ENCODE results near the gene NRG2. TPM values are rescaled to one million over a fixed set of nuclear protein-coding genes. Genes with fewer than 3 reads are reported as not detected.

Gene NRG2
- polyA plus RNA-seq, 1 of the 3 experiments (the other 2 are of a cell fraction) = 3.7 TPM

DNA sequence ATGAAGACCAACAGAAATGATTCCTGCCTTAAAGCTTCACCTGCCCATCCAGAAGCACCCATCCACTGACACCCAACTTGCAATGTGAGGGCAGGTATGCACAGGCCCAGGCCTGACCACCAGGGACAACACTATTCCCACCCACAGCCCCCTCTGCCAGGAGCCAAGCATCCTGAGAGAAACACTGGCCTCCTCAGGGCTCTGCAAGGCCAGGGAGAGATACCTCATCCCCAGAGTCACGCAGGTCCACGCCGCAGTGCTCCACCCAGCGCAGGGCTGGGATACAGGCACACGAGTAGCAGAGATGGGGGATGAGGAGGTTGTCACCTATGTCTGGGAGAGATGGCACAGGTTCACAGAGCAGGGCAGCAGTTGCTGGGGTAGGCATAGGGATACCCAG, 148.1 kb downstream of the NRG2 start:
- no peak overlapping the region for H3K4me3 ChIP-seq (ENCODE audit: low read depth in 2 of 2, low read length in 1 of 2)
- no peaks in the 10 kb centered on the region for H3K79me2 ChIP-seq (ENCODE audit: insufficient read depth)
- no peaks in the 10 kb centered on the region for H4K20me1 ChIP-seq (ENCODE audit: insufficient read depth)
- H3K27ac ChIP-seq (ENCODE audit: low read depth in 2 of 2, low read length in 1 of 2) = peak overlapping the region in 1 of 2 experiments; percentile 97; a peak in 2 of 4 replicates
- no peak overlapping the region for H3K4me2 ChIP-seq
- H3F3A ChIP-seq (replicated peaks; ENCODE audit: insufficient read depth) = no peaks in the 10 kb centered on the region
- no peak overlapping the region for H2AFZ ChIP-seq (ENCODE audit: low read depth)
- no peaks in the 10 kb centered on the region for H3K27me3 ChIP-seq (ENCODE audit: insufficient read depth)
- H3K36me3 ChIP-seq (replicated peaks in 1 of 2; ENCODE audit: control insufficient read depth in 1 of 2, insufficient read depth in 2 of 2, low read length in 1 of 2) = no peaks in the 10 kb centered on the region
- TF ChIP-seq TEAD4 (IDR thresholded peaks at IDR 0.05; ENCODE audit: borderline replicate concordance, insufficient read depth) (no peak), EP300 (IDR thresholded peaks at IDR 0.05; ENCODE audit: borderline replicate concordance in 1 of 2, low read depth in 1 of 2, low read length in 1 of 2) (no peak), TAF1 (IDR thresholded peaks at IDR 0.05; ENCODE audit: borderline replicate concordance, low read depth, low read length) (no peak), TCF12 (IDR thresholded peaks at IDR 0.05) (no peak), RFX5 (IDR thresholded peaks at IDR 0.05; ENCODE audit: low read length) (no peak), FOXJ3 (CRISPR knock-in tag; IDR thresholded peaks at IDR 0.05) (no peak), FOXM1 (IDR thresholded peaks at IDR 0.05; ENCODE audit: low read depth) (no peak), NFIC (IDR thresholded peaks at IDR 0.05; ENCODE audit: borderline replicate concordance) (no peak), FOSL2 (IDR thresholded peaks at IDR 0.05; ENCODE audit: borderline replicate concordance, low read depth) (no peak), MEF2A (IDR thresholded peaks at IDR 0.05; ENCODE audit: borderline replicate concordance, low read depth) (no peak)
- TF ChIP-seq, protein P1, sequence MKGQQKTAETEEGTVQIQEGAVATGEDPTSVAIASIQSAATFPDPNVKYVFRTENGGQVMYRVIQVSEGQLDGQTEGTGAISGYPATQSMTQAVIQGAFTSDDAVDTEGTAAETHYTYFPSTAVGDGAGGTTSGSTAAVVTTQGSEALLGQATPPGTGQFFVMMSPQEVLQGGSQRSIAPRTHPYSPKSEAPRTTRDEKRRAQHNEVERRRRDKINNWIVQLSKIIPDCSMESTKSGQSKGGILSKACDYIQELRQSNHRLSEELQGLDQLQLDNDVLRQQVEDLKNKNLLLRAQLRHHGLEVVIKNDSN (IDR thresholded peaks at IDR 0.05; ENCODE audit: borderline replicate concordance, low read depth) = no peak
- TF ChIP-seq, protein P2, sequence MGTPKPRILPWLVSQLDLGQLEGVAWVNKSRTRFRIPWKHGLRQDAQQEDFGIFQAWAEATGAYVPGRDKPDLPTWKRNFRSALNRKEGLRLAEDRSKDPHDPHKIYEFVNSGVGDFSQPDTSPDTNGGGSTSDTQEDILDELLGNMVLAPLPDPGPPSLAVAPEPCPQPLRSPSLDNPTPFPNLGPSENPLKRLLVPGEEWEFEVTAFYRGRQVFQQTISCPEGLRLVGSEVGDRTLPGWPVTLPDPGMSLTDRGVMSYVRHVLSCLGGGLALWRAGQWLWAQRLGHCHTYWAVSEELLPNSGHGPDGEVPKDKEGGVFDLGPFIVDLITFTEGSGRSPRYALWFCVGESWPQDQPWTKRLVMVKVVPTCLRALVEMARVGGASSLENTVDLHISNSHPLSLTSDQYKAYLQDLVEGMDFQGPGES (IDR thresholded peaks at IDR 0.05; ENCODE audit: low read depth, low read length) = no peak
- TF ChIP-seq, protein P3, sequence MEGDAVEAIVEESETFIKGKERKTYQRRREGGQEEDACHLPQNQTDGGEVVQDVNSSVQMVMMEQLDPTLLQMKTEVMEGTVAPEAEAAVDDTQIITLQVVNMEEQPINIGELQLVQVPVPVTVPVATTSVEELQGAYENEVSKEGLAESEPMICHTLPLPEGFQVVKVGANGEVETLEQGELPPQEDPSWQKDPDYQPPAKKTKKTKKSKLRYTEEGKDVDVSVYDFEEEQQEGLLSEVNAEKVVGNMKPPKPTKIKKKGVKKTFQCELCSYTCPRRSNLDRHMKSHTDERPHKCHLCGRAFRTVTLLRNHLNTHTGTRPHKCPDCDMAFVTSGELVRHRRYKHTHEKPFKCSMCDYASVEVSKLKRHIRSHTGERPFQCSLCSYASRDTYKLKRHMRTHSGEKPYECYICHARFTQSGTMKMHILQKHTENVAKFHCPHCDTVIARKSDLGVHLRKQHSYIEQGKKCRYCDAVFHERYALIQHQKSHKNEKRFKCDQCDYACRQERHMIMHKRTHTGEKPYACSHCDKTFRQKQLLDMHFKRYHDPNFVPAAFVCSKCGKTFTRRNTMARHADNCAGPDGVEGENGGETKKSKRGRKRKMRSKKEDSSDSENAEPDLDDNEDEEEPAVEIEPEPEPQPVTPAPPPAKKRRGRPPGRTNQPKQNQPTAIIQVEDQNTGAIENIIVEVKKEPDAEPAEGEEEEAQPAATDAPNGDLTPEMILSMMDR (IDR thresholded peaks at IDR 0.05) = no peak
- TF ChIP-seq, protein P4, sequence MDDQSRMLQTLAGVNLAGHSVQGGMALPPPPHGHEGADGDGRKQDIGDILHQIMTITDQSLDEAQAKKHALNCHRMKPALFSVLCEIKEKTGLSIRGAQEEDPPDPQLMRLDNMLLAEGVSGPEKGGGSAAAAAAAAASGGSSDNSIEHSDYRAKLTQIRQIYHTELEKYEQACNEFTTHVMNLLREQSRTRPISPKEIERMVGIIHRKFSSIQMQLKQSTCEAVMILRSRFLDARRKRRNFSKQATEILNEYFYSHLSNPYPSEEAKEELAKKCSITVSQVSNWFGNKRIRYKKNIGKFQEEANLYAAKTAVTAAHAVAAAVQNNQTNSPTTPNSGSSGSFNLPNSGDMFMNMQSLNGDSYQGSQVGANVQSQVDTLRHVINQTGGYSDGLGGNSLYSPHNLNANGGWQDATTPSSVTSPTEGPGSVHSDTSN (IDR thresholded peaks at IDR 0.05) = no peak
- H3K9ac ChIP-seq = no peak overlapping the region
- ChIA-PET CTCF (interaction anchor here (1.0 to 9.6 kb wide), 10 partner anchors 12 to 129 kb away, joined by 3 to 79 read pairs (median 8); no protein-coding TSS in a partner anchor), POLR2A (no interaction called here)
- 90% methylated on average over 5 of the region's 5 CpGs for WGBS (ENCODE audit: low lambda C conversion rate)
- no peaks in the 10 kb centered on the region for H3K9me2 ChIP-seq
- H3K4me1 ChIP-seq (ENCODE audit: control insufficient read depth in 1 of 2, insufficient read depth in 2 of 2, low read depth in 1 of 2, low read length in 1 of 2) = peaks cover 0 to 70% of the 10 kb centered on the region in 2 experiments; a peak in 2 of 4 replicates
- no peaks in the 10 kb centered on the region for H3K9me3 ChIP-seq
- DNase-seq = no peak
